NOMO-1 (cell line): ENCODE measurements around the gene SV2A.
"Not testable (repeated sequence)": the region's sequence is repeated elsewhere in the genome, so short reads cannot be mapped to it uniquely, and the experiment has no call there.

ENCODE experiments used
- DNase-seq, 2 experiments: peaks; one replicate each; lab custom pipeline; 2025; ENCODE audit not compliant: unreplicated experiment in 2 of 2; lab: John Stamatoyannopoulos, UW

The SV2A gene, protein sequence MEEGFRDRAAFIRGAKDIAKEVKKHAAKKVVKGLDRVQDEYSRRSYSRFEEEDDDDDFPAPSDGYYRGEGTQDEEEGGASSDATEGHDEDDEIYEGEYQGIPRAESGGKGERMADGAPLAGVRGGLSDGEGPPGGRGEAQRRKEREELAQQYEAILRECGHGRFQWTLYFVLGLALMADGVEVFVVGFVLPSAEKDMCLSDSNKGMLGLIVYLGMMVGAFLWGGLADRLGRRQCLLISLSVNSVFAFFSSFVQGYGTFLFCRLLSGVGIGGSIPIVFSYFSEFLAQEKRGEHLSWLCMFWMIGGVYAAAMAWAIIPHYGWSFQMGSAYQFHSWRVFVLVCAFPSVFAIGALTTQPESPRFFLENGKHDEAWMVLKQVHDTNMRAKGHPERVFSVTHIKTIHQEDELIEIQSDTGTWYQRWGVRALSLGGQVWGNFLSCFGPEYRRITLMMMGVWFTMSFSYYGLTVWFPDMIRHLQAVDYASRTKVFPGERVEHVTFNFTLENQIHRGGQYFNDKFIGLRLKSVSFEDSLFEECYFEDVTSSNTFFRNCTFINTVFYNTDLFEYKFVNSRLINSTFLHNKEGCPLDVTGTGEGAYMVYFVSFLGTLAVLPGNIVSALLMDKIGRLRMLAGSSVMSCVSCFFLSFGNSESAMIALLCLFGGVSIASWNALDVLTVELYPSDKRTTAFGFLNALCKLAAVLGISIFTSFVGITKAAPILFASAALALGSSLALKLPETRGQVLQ

DNA sequence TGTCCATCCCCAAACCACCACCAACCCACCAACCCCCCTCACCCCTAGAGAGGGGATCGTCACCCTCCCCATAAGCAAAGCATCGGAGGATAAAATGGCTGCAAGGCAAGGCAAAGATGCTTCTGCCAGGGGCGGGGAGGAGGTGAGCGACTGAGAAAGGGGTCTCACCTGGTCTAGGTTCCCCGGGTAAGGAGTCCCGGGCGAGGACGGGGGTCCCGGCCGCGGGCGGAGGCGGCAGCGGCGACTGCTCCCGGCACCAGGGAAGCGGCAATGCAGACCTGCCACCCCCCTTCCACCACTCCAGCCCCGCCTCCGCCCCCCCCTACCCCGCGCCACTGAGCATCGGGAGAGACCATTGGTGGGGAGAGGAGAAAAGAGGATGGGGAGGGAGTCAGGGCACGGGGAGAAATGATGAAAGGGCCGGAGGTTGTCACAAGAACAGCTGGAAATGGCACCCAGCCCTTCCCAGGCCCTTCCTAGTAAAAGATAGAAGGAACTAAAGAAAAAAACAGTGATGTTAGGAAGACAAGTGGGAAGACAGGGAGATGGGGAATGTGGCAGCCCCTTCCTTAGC lies at the start of gene SV2A:
Gene SV2A, minus strand, starts transcription at position 274 of the 574 bp plus-strand sequence. CDS start 4,004 bp downstream, outside the sequence.
- DNase-seq = no peak

DNA sequence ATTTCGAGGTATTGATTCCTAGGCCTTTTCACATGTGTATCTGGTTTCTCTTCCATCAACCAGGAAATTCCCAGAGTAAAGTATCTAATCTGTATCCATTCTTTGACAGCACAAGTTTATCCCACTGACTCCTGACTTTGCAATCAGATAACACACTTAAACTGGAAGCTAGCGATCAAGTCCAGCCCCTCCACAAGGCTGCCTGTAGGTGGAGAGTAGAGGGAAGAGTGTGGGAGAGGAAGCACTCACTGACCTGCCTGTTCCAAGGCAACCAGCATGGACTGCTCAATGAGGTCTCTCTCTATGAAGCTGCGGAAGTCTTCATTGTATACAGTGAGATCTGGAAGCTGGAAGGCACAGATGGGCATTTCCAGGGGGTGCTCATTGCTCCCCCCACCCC lies 49.4 kb upstream of the SV2A start:
- no peak for DNase-seq

DNA sequence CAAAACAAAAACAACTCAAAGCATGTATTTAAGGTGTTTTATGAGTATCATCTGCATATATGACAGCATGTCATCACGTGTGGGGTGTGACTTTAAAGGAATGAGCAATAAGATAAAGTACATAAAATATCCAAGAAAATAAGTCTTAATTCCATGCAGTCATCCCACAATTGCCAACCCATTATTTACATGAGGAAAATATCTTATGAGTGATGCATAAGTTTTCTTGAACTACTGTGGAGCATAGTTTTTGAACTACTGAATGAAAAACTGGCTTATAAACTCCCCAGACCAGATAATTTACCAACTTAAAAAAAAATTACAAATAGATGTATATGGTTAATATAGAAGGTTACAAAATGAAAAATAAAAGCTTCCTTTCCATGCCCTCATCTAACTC lies 48.8 kb upstream of the SV2A start:
- DNase-seq = no peak

DNA sequence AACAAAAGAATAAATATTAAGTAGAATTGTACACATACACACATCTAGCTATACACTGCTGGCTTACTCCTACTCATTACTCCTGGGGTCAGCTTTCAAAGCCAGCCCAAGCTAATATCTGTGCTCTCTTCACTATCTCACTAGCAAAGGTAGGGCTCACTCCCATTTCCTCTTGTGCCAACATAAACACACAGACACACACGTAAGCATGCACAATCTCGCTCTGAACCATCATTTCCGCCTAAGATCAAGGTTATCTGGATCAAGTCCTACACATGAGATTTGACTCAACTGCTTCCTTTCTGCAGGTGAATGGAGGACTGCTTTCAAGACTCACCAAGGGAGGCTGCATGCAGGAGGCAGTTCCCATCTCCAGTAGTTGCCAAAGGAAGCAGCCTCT lies 47.8 kb upstream of the SV2A start:
- no peak for DNase-seq

DNA sequence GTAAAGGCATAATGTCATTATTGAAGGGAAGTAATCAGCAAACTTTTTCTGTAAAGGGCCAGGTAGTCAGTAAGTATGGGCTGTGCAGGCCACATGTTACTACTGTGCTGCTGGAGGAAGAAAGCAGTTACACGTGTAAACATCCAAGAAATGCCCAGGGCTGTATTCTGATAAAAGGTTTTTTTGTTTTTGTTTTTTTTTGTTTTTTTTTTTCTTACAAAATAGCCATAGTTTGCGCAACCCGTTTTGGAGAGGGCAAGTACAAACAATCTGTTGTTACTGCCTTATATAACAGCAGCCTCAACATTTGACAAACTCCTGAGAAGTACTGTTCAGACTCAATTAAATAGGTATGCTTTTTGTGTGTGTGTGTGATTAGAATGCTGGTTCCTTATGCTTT lies 45.7 kb upstream of the SV2A start:
- no peak for DNase-seq

DNA sequence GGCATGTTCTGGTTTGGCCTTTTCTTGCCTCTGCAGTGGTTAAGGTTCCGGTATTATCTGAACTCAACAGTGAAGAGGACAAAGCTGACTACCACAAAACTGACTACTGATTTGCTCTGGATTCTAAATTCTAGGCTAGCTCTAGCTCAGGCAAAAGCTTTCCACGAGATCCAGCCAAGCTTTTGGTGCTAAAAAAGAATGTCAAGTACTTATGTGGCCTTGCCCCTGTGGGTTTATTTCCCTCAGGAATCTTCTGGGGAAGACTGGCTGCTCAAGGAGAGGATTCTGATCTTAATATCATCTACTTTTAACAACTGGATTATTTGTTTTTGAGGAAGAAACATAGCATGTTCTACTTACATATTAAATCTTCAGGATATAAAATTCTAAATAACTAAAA lies 45.1 kb upstream of the SV2A start:
- DNase-seq = no peak

DNA sequence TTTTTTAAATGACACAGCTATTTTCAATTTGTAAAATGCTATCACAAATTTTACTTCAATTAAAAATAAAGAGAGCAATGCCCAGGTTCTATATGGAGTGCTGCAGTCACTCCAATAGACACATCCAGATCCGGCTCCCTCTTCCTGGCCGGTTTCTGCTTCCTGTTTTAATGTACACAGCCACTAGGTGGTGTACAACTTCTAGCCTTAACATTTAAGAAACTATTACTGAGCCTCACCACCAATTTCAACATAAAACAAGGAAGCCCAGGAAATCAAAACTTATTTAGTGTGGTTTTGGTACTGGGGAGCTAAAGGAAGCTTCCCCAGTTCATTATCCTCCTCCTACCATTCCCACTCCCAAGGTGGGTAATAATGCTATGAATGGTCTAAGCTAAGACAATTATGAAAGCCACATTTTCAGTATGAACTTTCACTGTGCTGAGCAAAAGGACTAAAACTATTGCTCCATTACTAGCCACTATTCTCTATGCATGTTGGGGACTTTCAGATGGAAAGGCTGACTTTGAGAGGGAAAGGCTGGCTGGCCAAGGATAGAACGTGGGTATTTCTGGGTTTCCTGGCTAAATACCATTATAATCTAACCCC lies 44.5 kb upstream of the SV2A start:
- DNase-seq = peak; percentile 30 to 82

DNA sequence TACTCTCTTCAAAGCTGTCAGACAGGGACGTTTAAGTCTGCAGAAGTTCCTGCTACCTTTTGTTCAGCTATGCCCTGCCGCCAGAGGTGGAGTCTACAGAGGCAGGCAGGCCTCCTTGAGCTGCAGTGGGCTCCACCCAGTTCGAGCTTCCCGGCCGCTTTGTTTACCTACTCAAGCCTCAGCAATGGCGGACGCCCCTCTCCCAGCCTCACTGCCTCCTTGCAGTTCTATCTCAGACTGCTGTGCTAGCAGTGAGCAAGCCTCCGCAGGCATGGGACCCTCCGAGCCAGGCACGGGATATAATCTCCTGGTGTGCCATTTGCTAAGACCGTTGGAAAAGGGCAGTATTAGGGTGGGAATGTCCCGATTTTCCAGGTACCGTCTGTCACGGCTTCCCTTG lies 39.9 kb upstream of the SV2A start:
- DNase-seq = not testable (repeated sequence)

DNA sequence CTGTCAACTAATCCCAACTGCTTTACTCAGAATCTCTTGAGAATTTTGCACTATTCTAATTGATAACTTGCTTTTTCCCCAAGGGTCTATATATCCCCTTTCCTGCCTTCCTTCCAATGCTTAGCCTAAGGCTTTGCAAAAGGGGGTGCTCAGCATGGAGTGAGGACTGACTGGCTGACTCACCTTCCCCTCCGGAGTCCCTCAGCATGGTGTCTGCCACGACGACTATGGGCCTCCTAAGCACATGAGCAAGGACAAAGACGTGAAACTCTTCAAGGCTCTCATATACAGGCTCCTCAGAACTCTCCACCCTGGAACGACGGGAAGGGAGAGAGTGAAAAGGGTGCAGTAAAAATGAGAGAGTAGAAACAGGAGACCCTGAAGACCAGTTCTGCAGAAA lies 32.3 kb upstream of the SV2A start:
- DNase-seq = no peak

DNA sequence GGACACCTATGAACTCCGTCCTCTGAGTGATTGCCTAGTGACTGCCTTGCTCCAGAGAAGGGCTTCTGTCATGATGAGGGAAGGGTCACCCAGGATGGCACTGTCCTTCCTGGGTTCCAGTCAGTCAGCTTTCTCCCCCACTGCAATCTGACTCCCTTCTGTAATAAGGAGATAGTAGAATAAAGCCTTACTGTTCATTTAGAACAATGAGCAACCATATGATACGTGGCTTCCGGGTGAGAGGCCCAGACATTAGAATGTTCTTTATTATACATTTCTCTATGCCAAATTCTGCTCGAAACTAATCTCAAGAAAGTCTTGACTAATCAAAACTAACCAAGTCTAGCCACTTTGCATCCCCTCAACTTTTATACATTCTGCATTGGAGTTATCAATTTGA lies 27.6 kb upstream of the SV2A start:
- no peak for DNase-seq

DNA sequence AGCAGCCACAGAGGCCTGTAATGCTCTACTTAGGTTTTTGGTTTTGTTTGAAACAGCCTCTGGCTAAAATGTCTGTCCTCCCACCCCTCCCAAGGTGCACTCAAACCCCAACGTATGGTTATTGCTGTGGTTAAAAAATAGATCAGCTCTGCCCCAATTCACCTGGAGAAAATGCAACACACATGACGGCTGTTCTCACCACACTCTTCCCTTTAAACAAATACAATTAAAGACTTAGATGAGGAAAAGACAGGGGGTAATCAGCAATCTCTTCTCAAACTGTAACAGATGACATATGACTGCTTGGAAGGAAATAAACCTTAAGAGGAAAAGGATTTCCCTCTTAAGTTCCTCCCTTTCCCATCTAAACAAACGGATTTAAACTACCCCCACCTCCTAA lies 25.2 kb upstream of the SV2A start:
- DNase-seq = no peak

DNA sequence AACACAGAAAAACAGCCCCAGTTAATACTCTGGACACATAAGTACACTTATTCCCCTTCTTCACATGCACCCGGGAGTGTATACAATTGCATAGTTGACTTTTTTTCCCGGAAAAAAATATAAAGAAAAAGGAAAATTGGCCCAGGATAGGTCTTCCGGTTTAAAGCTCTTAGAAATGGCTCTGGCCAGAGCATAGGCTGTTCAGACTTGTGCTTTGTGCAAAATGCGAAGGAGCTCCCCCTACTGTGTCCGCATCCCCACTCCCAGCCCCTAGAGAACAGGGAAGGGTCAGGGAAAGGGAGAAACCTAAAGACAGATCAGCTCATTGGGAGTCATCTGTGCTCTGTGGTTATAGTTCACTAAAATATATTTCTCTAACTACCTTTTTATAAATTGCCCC lies 24.6 kb upstream of the SV2A start:
- no peak for DNase-seq

DNA sequence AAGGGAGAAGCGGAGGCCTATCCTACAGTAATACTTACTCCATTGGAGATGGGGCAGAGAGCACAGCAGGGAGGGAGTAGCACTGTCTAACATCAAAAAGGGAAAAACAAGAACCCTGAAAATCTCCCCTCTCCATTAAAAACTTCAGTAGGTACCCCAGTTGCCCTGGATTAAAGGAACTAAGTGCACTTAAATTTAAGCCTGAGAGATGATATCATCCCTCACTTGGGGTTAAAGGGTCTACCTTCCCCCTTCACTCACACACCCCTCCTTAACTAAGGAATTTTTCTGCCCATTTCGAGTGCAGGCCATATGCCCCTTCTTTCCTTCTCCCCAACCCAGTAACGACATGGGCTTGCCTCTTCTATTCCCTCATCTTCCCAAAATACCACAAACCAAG lies 22.8 kb upstream of the SV2A start:
- DNase-seq = no peak

DNA sequence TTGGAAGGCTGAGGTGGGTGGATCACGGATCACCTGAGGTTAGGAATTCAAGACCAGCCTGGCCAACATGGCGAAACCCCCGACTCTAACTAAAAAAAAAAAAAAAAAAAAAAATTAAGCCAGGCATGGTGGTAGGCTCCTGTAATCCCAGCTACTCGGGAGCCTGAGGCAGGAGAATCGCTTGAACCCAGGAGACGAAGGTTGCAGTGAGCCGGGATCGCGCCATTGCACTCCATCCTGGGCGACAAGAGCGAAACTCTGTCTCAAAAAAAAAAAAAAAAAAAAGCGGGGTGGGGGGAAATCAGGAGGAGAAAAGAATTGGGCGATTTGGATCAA lies 21.0 kb upstream of the SV2A start:
- not testable (repeated sequence) for DNase-seq

DNA sequence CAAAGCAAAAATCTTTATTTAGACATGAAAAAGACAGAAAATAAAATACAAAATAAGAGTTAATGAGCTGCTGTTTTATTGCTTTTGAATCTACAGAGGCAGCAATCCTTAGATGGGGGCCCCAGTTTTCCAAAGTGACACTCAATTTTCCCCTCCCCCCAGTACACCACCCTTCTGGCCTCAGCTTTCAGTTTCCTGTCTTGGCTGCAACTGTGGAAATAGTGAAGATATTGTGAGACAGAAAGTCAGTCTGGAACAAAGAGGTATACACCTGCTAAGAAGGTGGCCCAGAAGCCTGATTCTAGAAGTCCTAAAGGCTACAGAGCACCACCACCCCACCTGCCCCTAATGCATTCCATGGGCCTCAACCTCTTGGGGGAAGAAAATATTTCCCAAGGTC lies 20.1 kb upstream of the SV2A start:
- DNase-seq = no peak

DNA sequence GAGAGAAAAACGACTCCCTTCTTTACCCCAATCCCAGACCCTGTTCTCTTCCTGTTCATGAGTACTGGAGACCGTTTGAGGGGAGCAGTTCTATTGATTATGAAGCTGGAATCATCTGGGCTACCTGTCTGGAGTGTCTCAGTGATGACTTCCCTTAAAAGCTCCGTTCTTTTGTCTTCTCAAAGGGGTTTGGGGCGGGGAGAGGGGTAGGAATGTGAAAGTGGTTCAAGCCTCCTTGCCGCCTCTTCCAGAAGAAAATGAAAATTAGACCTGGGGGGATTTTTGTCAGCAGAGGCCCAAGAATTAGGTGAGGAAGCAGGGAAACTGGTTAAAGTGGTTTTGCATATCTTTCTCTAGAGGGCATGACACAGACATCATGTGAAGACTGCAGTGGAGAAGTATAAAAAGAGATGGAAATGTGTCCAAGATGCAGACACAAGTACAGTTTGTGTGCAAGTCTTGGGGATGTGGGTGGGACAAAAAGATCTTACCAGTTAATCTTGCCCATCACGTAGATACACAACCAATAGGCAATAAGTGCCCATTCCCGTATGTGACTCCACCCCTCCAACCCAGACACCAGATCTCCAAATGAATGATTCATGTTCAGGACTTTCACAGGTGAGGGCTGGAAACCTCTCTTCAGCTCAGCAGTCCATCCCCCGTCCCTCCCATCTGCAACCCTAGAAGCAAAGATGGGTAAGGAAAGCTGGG lies 19.5 kb upstream of the SV2A start:
- DNase-seq = no peak

DNA sequence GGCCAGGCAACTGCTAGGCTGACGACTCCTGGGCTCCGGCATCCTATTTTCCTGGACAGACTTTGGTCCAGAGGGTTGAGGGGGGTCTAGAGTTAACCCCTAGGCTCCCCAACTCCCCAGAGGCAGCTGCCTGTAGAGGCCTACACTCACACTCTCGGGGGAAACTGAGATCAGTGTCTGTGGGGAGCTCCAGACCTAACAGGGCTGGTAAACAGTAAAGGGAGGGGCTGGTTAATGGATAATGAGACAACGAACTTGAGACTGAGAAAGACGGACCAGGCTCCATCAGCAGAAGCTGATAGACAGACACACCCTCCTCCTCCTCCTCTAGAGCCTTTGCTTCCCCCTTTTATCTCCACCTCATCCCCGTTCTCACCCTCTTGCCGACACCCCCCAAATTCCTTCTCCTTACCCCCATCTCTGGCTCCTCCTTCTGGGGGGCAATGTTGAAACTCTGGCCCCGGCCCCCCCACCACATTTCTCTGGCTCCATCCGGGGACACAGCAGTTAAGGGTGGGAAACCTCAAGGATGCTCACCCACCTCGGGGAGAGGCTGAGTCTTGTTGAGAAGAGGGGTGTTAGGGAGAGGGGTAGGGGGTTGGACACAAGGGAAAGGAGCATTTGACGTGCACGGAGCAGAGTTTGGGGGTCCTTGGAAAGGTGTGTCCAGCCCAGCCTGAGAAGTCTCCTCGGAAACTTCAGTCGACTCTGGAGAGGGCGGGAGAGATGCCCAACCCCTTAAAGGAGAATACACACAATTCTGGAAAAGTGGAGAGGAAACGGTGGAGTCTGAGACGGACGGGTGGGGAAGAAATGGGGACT lies 18.7 kb upstream of the SV2A start, which contains the start of gene MTMR11:
Gene MTMR11, minus strand, starts transcription at position 710 of the 822 bp plus-strand sequence. Its CDS starts 232 bp downstream, at position 478.
- no peak for DNase-seq

DNA sequence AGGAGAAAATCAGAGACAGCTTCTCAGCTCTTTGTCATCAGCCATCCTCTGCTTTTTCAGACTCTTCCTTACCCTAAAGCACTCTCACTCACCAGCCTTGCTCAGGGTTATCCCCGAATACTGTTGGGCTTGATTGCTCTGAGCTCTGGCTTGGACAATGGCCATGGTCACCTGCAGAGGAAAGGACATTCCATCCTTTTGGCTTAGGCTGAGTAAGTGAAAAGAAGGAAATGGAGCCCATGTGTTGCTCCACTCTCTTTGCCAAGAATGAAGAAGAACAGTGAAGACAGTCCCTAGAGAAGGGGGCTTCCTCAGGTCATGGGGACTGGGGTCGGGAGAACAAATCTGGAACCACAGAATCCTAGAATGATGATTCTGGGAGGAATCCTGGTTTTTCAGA lies 16.7 kb upstream of the SV2A start:
- no peak for DNase-seq

DNA sequence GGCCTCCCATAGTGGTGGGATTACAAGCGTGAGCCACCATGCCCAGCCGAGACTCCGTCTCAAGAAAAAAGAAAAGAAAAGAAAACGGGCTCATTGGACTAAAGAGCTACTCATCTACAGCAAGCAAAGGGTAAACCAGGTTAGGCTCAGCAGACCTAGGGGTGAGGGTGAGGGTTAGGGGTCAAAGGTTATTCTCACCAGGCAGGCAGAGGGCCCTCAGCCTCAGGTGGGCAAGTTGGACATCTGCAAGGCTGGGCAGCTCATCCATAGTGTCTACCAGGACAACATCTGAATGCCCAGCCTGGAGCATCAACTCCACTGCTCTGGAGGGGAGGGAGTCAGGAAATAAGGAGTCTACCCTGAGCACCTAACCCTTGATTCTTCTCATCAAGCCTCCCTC lies 15.6 kb upstream of the SV2A start:
- no peak for DNase-seq

DNA sequence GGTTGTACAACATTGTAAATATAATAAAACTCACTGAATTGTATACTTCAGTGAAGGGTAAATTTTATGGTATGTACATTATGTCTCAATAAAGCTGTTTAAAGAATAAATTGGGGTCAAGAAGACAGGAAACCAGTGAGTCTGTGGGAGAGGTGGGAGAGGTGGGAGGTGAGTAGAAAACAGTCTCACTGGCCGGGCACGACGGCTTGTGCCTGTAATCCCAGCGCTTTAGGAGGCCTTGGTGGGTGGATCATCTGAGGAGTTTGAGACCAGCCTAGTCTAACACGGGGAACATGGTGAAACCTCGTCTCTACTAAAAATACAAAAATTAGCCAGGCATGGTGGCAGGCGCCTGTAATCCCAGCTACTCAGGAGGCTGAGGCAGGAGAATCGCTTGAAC lies 14.8 kb upstream of the SV2A start:
- no peak for DNase-seq
